Lung (tissue), 12 donors: ENCODE results near the gene MYO5C. TPM values are rescaled to one million over a fixed set of nuclear protein-coding genes. Genes with fewer than 3 reads are reported as not detected.

ENCODE experiments used
- ATAC-seq: fragments of 200-7000 bp; cut with Tn5 transposase; one replicate; pipeline ENCODE4 v1.9.1; 2020; ENCODE audit warnings: moderate number of reproducible peaks; ENCODE audit not compliant: insufficient read depth, low FRiP score
- DNase-seq, 3 donors: peaks; one replicate each; pipeline ENCODE4 v3.0.0-alpha.2; 2013 to 2017
- H3K27ac ChIP-seq, 2 donors: one replicate each; pipeline ENCODE4 v1.5.1; 2013; ENCODE audit warnings: mild to moderate bottlenecking in 2 of 2, moderate library complexity in 2 of 2, control low read depth in 1 of 2, inconsistent platforms in 1 of 2, low read depth in 1 of 2, low read length in 1 of 2
- H3K27me3 ChIP-seq, 3 donors: one replicate each; pipeline ENCODE4 v1.5.1; 2013; ENCODE audit warnings: low read length in 2 of 3; ENCODE audit not compliant: control insufficient read depth in 3 of 3, insufficient read depth in 3 of 3
- H3K36me3 ChIP-seq, 4 donors: one replicate each; pipeline ENCODE4 v1.5.1; 2013; ENCODE audit warnings: low read length in 4 of 4, mild to moderate bottlenecking in 1 of 4, moderate library complexity in 1 of 4; ENCODE audit not compliant: control insufficient read depth in 4 of 4, insufficient read depth in 4 of 4
- H3K4me1 ChIP-seq, 5 donors: one replicate each; pipeline ENCODE4 v1.5.1; 2013; ENCODE audit warnings: low read length in 5 of 5, mild to moderate bottlenecking in 2 of 5, moderate library complexity in 1 of 5; ENCODE audit not compliant: control insufficient read depth in 5 of 5, insufficient read depth in 5 of 5
- H3K4me3 ChIP-seq: one replicate; pipeline ENCODE4 v1.5.1; 2013; ENCODE audit warnings: mild to moderate bottlenecking, control low read depth, moderate library complexity
- H3K9ac ChIP-seq, 2 donors: one replicate each; pipeline ENCODE4 v1.5.1; 2013; ENCODE audit warnings: low read length in 2 of 2, control low read depth in 1 of 2; ENCODE audit not compliant: insufficient read depth in 1 of 2
- H3K9me3 ChIP-seq, 4 donors: one replicate each; pipeline ENCODE4 v1.5.1; 2013; ENCODE audit warnings: low read length in 3 of 4, mild to moderate bottlenecking in 1 of 4, moderate library complexity in 1 of 4; ENCODE audit not compliant: control insufficient read depth in 4 of 4, insufficient read depth in 3 of 4
- CTCF ChIP-seq: IDR thresholded peaks from 2 replicates; pipeline ENCODE4 v1.5.1; 2012; ENCODE audit warnings: mild to moderate bottlenecking; ENCODE audit errors: control extremely low read depth, extremely low read depth
- WGBS, 2 donors: extraction: QIAGEN DNeasy Blood & Tissue Kit; methylation state at CpG; one replicate each; pipeline ENCODE4 v1.1.7; 2013; 5-methylcytosine and 5-hydroxymethylcytosine counted together
- polyA plus RNA-seq, 2 donors: library from polyadenylated mRNA; stranded (reverse); fragments of 200-250 nt; gene quantifications; one replicate each; pipeline ENCODE4 v1.2.1, GENCODE V29; 2013
- total RNA-seq, 2 donors: library from RNA; depleted of rRNA in 1 of 2; stranded (reverse); fragments of >200 nt in 1 of 2; gene quantifications; one replicate each; pipeline ENCODE4 v1.2.1, GENCODE V29; 2014 to 2021
- donor health status: control.
- donor health status: control.
- donor health status: Bipolar disorder and iron deficiency.
- donor health status: healthy.
- donor health status: DM: yes; HTN: yes; CAD: no.

MYO5C gene
- total and polyA plus RNA-seq, 4 donors = 11.1 to 70.1 (median 40.0) TPM

GRCh38 chr15:52218371-52218770 is 77.2 kb downstream of the MYO5C start:
- DNase-seq = no peak
- peaks cover 0 to 7% (median under 1%) of the 10 kb centered on the region in 4 donors for H3K36me3 ChIP-seq

DNA sequence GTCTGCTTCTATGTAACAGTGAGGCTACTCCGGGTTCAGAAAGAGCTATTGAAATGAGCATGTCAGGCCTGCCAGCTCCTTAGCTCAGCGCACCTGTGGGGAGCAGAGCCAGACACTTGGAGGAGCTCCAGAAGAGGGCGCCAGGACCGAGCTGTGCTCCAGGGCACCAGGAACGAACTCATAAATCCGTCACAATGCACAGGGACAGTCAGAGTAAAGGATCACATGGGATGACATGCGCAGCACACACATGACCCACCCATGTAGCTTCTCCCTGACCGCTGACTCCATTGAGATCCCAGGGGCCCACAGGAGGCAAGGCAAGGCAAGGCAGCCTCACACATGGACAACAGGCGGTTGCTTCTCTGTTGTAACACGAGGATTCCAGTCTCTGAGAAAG is 78.4 kb downstream of the MYO5C start:
- no peak for DNase-seq
- Histone ChIP-seq H3K27me3 (no peaks in the 10 kb centered on the region), H3K36me3 (peaks cover 0 to 9% (median 3%) of the 10 kb centered on the region in 4 donors), H3K4me1 (peaks cover 0 to 5% (median 0%) of the 10 kb centered on the region in 5 donors), H3K27ac (peak overlapping the region in 1 of 2 donors; percentile 37), H3K4me3 (no peak overlapping the region), H3K9me3 (no peaks in the 10 kb centered on the region), H3K9ac (no peak overlapping the region)
- ATAC-seq = no peak
- 85 to 89% methylated on average over 10 of the region's 10 CpGs for WGBS, 2 donors
- TF ChIP-seq CTCF = no peak

More at GRCh38 chr15:52218371-52218770, 77.2 kb downstream of the MYO5C start:
- no peak overlapping the region for H3K4me3 ChIP-seq
- H3K27me3 ChIP-seq = no peaks in the 10 kb centered on the region
- TF ChIP-seq CTCF = no peak
- peaks cover 0 to 5% (median 0%) of the 10 kb centered on the region in 5 donors for H3K4me1 ChIP-seq
- WGBS, 2 donors = 67 to 90% methylated on average over 3 of the region's 3 CpGs
- no peak overlapping the region for H3K27ac ChIP-seq
- no peak for ATAC-seq
- H3K9me3 ChIP-seq = no peaks in the 10 kb centered on the region
- H3K9ac ChIP-seq = no peak overlapping the region

DNA sequence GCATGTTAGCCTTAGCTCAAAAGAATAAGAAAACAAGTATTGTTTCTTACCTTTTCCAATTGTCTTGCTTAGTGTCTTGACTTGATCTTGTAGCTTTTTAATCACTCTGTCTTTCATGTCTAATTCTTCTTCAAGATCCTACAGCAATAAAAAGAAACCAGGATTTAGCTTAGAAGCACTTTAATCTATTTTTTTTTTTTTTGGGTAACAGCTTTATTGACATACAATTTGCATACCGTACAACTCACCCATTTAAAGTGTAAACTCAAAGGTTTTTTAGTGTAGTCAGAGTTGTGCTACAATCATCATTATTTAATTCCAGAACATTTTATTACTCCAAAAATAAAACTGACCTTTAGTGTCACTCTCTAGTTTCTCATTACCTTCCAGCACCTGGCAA is 81.1 kb downstream of the MYO5C start:
- Histone ChIP-seq H3K36me3 (peaks cover 0 to 10% (median 5%) of the 10 kb centered on the region in 4 donors), H3K9ac (no peak overlapping the region), H3K27ac (no peak overlapping the region), H3K4me1 (peaks cover 0 to 1% (median 0%) of the 10 kb centered on the region in 5 donors), H3K4me3 (no peak overlapping the region), H3K27me3 (no peaks in the 10 kb centered on the region), H3K9me3 (no peaks in the 10 kb centered on the region)
- no peak for DNase-seq
- 89 to 93% methylated on average over 1 of the region's 1 CpG for WGBS, 2 donors
- TF ChIP-seq CTCF = no peak
- no peak for ATAC-seq

- H3K36me3 ChIP-seq = peaks cover 0 to 10% (median 5%) of the 10 kb centered on the region in 4 donors
- H3K27ac ChIP-seq = no peak overlapping the region
- no peaks in the 10 kb centered on the region for H3K27me3 ChIP-seq
- WGBS, 2 donors = 80 to 85% methylated on average over 3 of the region's 3 CpGs
- H3K4me3 ChIP-seq = no peak overlapping the region
- DNase-seq (no peak), ATAC-seq (no peak)
- no peaks in the 10 kb centered on the region for H3K9me3 ChIP-seq
- TF ChIP-seq CTCF = no peak
- H3K9ac ChIP-seq = no peak overlapping the region
- H3K4me1 ChIP-seq = peaks cover 0 to 1% (median 0%) of the 10 kb centered on the region in 5 donors
Measured at GRCh38 chr15:52213206-52213605, 82.4 kb downstream of the MYO5C start.
